Large intestine (tissue), 3 donors: ENCODE measurements around the gene SLC7A14. TPM values are rescaled to one million over a fixed set of nuclear protein-coding genes. Genes with fewer than 3 reads are reported as not detected.

ENCODE experiments used
- DNase-seq, 2 donors: peaks; one replicate each; pipeline versions ENCODE4 v3.0.0 to v3.0.0-alpha.2; 2013
- H3K27ac ChIP-seq: one replicate; pipeline ENCODE4 v1.5.1; 2013; ENCODE audit warnings: low read length
- H3K27me3 ChIP-seq: 2 replicates; pipeline ENCODE4 v1.6.1; 2013; ENCODE audit warnings: low read length; ENCODE audit not compliant: control insufficient read depth, insufficient read depth
- H3K36me3 ChIP-seq: 2 replicates; pipeline ENCODE4 v1.6.1; 2013; ENCODE audit warnings: low read length; ENCODE audit not compliant: control insufficient read depth, insufficient read depth
- H3K4me1 ChIP-seq: one replicate; pipeline ENCODE4 v1.6.1; 2013; ENCODE audit warnings: low read length; ENCODE audit not compliant: control insufficient read depth, insufficient read depth
- H3K4me3 ChIP-seq: one replicate; pipeline ENCODE4 v1.5.1; 2013; ENCODE audit warnings: low read length
- H3K9me3 ChIP-seq: one replicate; pipeline ENCODE4 v1.6.1; 2013; ENCODE audit warnings: mild to moderate bottlenecking, low read depth, low read length, moderate library complexity; ENCODE audit not compliant: control insufficient read depth
- WGBS: methylation state at CpG from one replicate; pipeline ENCODE4 v1.1.5; 2013; ENCODE audit warnings: low lambda C conversion rate; ENCODE audit not compliant: insufficient coverage; 5-methylcytosine and 5-hydroxymethylcytosine counted together
- polyA plus RNA-seq: library from polyadenylated mRNA; unstranded; fragments of 120-200 nt; gene quantifications from one replicate; pipeline ENCODE4 v1.2.1, GENCODE V29; 2013

SLC7A14 gene
- polyA plus RNA-seq, 1 donor = 3.2 TPM

- Histone ChIP-seq H3K4me1 (no peaks in the 10 kb centered on the region), H3K36me3 (no peaks in the 10 kb centered on the region), H3K4me3 (no peak overlapping the region), H3K27ac (no peak overlapping the region), H3K9me3 (no peaks in the 10 kb centered on the region), H3K27me3 (no peaks in the 10 kb centered on the region)
- no peak for DNase-seq
- 89% methylated on average over 3 of the region's 3 CpGs for WGBS
Measured at GRCh38 chr3:170431054-170431453, 154.8 kb downstream of the SLC7A14 start.

GRCh38 chr3:170429050-170429449, 156.8 kb downstream of the SLC7A14 start:
- H3K4me1 ChIP-seq = no peaks in the 10 kb centered on the region
- H3K36me3 ChIP-seq = no peaks in the 10 kb centered on the region
- no peaks in the 10 kb centered on the region for H3K9me3 ChIP-seq
- no CpG with 5 or more reads among the region's 1 CpG for WGBS
- DNase-seq = no peak
- no peak overlapping the region for H3K4me3 ChIP-seq
- no peak overlapping the region for H3K27ac ChIP-seq
- no peaks in the 10 kb centered on the region for H3K27me3 ChIP-seq

DNA sequence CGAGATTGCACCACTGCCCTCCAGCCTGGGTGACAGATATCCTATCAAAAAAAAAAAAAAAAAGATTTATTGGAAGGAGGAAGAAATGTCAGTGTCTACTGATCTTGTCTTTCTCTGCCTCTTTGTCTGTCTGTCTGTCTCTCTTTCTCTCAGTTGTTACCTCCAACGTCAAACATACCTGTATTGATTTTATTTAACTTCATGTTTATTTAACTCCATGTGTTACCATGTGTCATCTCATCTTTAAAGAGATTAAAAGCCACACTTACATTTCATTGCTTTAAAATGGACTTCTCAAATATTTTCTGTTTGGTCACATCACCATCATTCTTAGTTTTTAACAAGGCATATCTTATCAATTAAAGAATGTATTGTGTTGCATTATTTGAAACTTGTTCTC, 157.8 kb downstream of the SLC7A14 start:
- H3K4me3 ChIP-seq = no peak overlapping the region
- H3K36me3 ChIP-seq = no peaks in the 10 kb centered on the region
- H3K27ac ChIP-seq = no peak overlapping the region
- H3K9me3 ChIP-seq = no peaks in the 10 kb centered on the region
- DNase-seq = no peak
- no peaks in the 10 kb centered on the region for H3K27me3 ChIP-seq
- no CpG with 5 or more reads among the region's 2 CpGs for WGBS
- H3K4me1 ChIP-seq = no peaks in the 10 kb centered on the region

DNA sequence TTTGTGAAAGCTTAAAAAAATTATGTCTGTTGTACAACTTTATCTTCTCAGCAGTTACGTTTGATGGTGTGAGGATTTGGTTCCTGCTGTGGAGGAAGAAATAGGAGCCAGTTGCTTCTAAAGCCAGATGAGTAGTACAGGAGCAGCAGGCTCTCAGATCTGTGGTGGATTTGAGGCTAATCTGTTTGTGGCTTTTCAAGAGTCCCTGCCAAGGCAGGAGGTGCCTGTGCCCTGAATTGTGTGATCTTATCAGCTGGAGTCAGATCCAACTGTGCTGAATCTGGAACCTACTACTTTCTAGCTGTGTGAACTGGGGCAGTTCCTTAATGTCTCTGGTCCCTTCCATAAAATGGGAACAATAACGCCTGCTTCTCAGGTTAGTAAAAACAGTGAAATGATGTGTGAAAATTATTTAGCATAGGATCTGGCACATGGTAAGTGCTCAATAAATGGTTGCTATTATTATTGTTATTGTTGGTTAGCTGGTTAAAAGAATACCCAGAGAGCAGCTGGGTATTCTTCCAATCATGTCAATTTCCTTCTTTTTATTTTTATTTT, 159.6 kb downstream of the SLC7A14 start:
- Histone ChIP-seq H3K9me3 (no peaks in the 10 kb centered on the region), H3K27me3 (no peaks in the 10 kb centered on the region), H3K36me3 (no peaks in the 10 kb centered on the region), H3K4me1 (no peaks in the 10 kb centered on the region), H3K27ac (no peak overlapping the region), H3K4me3 (no peak overlapping the region)
- DNase-seq = no peak
- no CpG with 5 or more reads among the region's 2 CpGs for WGBS

DNA sequence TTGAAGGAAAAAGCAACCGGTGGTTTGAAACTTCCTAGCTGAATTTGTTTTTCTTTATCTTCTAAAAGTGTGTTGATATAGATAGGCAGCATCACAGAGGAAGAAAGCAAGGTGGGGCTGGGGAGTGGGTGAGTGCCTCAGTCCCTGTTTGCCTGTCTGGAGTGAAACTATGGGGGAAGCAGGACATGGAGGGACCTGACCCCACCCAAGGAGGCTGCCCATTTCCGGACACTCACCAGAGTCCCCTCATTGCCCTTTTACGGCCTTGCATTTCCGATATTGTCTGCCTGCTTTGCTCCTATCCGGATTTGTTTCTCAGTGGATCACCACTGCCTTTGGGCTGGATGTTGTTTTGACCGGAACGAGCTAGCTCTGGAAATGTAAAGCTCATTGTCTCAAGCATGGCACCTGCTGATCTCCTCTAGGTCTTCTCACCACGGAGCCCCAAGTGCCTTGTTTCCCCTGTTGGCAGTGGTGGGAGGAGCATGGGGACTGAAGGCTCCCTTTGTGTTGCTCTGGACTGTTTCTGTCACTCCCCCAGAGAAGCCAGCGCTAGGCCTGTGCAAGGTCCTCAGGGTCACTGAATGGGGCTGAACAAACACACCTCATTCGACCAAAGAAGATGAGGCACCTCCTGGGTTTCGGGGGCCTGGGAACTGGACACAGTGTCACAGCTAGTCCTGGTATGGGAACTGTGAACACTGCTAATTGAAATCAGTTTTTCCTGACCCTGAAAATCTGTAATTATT, 160.2 kb downstream of the SLC7A14 start:
- peaks cover under 1% of the 10 kb centered on the region for H3K27me3 ChIP-seq
- no peaks in the 10 kb centered on the region for H3K36me3 ChIP-seq
- H3K9me3 ChIP-seq = no peaks in the 10 kb centered on the region
- no peak overlapping the region for H3K27ac ChIP-seq
- no peak for DNase-seq
- no peaks in the 10 kb centered on the region for H3K4me1 ChIP-seq
- WGBS = 0% methylated on average over 1 of the region's 11 CpGs
- no peak overlapping the region for H3K4me3 ChIP-seq

- DNase-seq = no peak
- no CpG with 5 or more reads among the region's 8 CpGs for WGBS
- Histone ChIP-seq H3K27ac (no peak overlapping the region), H3K27me3 (peaks cover 9% of the 10 kb centered on the region), H3K4me1 (peaks cover 3% of the 10 kb centered on the region), H3K9me3 (no peaks in the 10 kb centered on the region), H3K36me3 (no peaks in the 10 kb centered on the region), H3K4me3 (no peak overlapping the region)
Measured at GRCh38 chr3:170424879-170425278, 161.0 kb downstream of the SLC7A14 start.

DNA sequence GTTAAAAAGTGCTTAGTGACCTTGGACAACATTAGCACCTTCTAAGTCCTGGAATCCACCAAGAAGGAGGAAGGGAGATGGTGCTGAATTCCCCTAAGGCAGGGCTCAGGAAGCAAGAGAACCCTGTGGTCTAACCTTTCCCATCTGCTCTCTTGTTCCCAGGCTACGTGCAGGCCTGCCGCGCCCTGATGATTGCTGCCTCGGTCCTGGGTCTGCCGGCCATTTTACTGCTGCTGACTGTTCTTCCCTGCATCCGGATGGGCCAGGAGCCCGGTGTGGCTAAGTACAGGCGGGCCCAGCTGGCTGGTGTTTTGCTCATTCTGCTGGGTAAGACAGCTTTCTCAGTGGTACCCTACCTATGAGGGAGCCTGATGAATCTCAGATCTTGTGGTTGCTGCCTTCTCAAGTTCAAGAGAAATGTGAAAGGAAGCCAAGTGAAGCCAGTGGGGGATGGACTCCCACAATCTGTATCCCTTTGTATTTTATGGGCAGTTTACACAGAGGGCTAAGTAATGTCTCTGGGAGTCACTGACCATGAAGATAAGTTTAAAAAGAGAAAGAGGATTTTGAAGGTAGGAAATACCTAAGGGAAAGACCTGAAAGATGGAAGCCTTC, 162.8 kb downstream of the SLC7A14 start:
- no CpG with 5 or more reads among the region's 8 CpGs for WGBS
- no peak for DNase-seq
- no peak overlapping the region for H3K27ac ChIP-seq
- peaks cover 2% of the 10 kb centered on the region for H3K9me3 ChIP-seq
- no peaks in the 10 kb centered on the region for H3K36me3 ChIP-seq
- no peak overlapping the region for H3K4me3 ChIP-seq
- H3K27me3 ChIP-seq = peaks cover 26% of the 10 kb centered on the region
- peaks cover 12% of the 10 kb centered on the region for H3K4me1 ChIP-seq

GRCh38 chr3:170421758-170422157, 164.1 kb downstream of the SLC7A14 start:
- Histone ChIP-seq H3K4me3 (no peak overlapping the region), H3K27ac (no peak overlapping the region), H3K27me3 (peaks cover 35% of the 10 kb centered on the region), H3K36me3 (no peaks in the 10 kb centered on the region), H3K9me3 (peaks cover 2% of the 10 kb centered on the region), H3K4me1 (peaks cover 12% of the 10 kb centered on the region)
- DNase-seq = no peak
- no CpG with 5 or more reads among the region's 2 CpGs for WGBS

- Histone ChIP-seq H3K27ac (no peak overlapping the region), H3K4me1 (peaks cover 12% of the 10 kb centered on the region), H3K4me3 (no peak overlapping the region), H3K9me3 (peaks cover 2% of the 10 kb centered on the region), H3K36me3 (no peaks in the 10 kb centered on the region), H3K27me3 (peaks cover 35% of the 10 kb centered on the region)
- no CpG with 5 or more reads among the region's 12 CpGs for WGBS
- no peak for DNase-seq
Measured at GRCh38 chr3:170421111-170421641, 164.7 kb downstream of the SLC7A14 start.

DNA sequence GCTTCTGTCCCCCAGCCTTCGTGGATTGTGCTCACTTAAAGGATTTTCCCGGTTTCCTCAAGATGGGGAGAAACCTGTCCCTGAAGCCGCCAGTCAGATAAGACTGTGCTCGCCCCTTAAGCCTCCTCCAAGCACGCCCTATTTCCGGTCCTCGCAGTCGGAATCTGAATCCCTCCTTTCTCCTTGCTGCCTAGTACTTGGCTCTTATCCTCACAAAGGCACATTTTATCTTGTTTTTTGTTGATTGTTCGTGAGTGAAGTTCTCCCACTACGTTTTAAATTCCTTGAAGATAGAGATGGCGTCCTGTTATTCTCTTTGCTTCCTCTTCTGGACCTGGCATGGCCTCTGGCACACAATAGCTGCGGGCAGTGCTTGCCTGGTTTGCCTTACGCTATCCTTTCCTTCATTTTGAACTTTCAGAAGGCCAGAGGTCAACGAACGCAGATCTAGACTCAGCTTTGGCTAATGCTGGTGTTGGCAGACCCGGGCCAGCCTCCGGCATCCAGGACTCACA, 165.5 kb downstream of the SLC7A14 start:
- H3K27me3 ChIP-seq = peaks cover 35% of the 10 kb centered on the region
- no peaks in the 10 kb centered on the region for H3K36me3 ChIP-seq
- peak in 1 of 2 donors; percentile 35 for DNase-seq
- H3K4me3 ChIP-seq = peak overlapping the region; percentile 24
- H3K4me1 ChIP-seq = peaks cover 12% of the 10 kb centered on the region
- 4% methylated on average over 4 of the region's 17 CpGs for WGBS
- peaks cover 2% of the 10 kb centered on the region for H3K9me3 ChIP-seq
- H3K27ac ChIP-seq = no peak overlapping the region
